SK-N-SH treated with all-trans-retinoic acid at 6 μM for 48 hours (cell line): ENCODE measurements around the gene APRT.

Source experiments
- ARNTL ChIP-seq: fragments of 450-650 bp; formaldehyde crosslinking; IDR thresholded peaks from 2 replicates; pipeline ENCODE4 v1.5.0; 2020; ENCODE audit warnings: low read depth, mild to moderate bottlenecking, moderate library complexity, borderline replicate concordance
- OSR1 ChIP-seq: fragments of 250-450 bp; sonication (Bioruptor Pico); IDR thresholded peaks from 2 replicates; pipeline ENCODE4 v1.8.0; 2022; ENCODE audit warnings: moderate library complexity, mild to moderate bottlenecking, inconsistent platforms
- TOX ChIP-seq: fragments of 250-450 bp; sonication (Bioruptor Pico); IDR thresholded peaks from 2 replicates; pipeline ENCODE4 v1.8.0; 2021; ENCODE audit warnings: mild to moderate bottlenecking, moderate library complexity, borderline replicate concordance
- ZFP3 ChIP-seq: fragments of 250-450 bp; sonication (Bioruptor Pico); IDR thresholded peaks from 2 replicates; pipeline ENCODE4 v1.5.0; 2020; ENCODE audit warnings: mild to moderate bottlenecking, moderate library complexity
- ZFP30 ChIP-seq: fragments of 450-650 bp; formaldehyde crosslinking; IDR thresholded peaks from 2 replicates; pipeline ENCODE4 v1.5.0; 2022; ENCODE audit warnings: mild to moderate bottlenecking, moderate library complexity
- ZNF8 ChIP-seq: fragments of 450-650 bp; formaldehyde crosslinking; IDR thresholded peaks from 2 replicates; pipeline ENCODE4 v1.5.0; 2020; ENCODE audit warnings: mild to moderate bottlenecking, moderate library complexity
- TF ChIP-seq, protein P1 (sequence below): fragments of 250-450 bp; sonication (Bioruptor Pico); IDR thresholded peaks from 2 replicates; pipeline ENCODE4 v1.5.1; 2020; ENCODE audit warnings: low read depth, mild to moderate bottlenecking, moderate library complexity
- TF ChIP-seq, protein P2 (sequence below): fragments of 250-450 bp; sonication (Bioruptor Pico); IDR thresholded peaks from 2 replicates; pipeline ENCODE4 v1.8.0; 2020; ENCODE audit warnings: mild to moderate bottlenecking, moderate library complexity, borderline replicate concordance
- TF ChIP-seq, protein P3 (sequence below): fragments of 250-450 bp; sonication (Bioruptor Pico); IDR thresholded peaks from 2 replicates; pipeline ENCODE4 v1.5.1; 2021; ENCODE audit warnings: mild to moderate bottlenecking, moderate library complexity

DNA sequence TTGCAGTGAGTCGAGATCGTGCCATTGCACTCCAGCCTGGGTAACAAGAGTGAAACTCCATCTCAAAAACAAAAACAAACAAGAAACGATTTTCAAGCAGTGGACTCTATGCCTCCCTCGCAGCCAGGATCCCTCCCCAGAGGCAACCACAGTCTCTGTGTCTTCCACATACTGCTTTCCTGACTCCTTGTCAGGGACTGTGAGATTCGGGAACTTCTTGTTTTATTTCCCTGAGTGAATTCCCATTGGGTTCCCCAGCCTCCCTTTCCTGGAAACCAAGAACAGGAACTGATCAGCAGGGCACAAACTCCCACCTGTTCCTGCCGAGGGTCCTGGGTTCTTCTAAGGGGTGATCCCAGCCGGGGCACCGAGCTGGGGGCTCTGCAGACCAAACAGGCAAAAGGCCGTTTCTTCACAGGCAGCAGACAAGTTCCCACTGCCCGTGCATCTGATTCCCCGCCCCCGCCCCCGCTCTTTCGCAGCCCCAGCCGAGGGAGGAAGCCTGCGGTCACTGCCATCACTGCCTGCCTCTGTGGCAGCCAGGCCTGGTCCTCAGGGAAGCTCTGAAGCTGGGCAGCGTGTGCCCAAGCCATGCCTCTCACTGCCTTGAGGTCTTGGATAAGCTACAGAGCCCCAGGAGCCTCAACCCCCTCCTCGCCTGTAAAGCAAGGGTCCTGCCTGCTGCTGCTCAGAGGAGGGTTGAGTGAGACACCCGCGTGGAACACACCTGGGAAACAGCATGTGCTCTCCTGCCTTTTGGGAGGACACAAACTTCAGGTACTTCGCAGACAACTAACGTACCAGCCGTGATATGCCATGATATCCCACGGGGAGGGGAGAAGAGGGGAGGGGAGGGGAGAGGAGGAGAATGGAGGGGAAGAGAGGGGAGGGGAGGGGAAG is 21.2 kb downstream of the APRT start:
- TF ChIP-seq ZNF8 (no peak), ZFP30 (no peak), OSR1 (CRISPR knock-in tag) (no peak), TOX (no peak), ARNTL (no peak), ZFP3 (no peak)
- TF ChIP-seq, protein P1, sequence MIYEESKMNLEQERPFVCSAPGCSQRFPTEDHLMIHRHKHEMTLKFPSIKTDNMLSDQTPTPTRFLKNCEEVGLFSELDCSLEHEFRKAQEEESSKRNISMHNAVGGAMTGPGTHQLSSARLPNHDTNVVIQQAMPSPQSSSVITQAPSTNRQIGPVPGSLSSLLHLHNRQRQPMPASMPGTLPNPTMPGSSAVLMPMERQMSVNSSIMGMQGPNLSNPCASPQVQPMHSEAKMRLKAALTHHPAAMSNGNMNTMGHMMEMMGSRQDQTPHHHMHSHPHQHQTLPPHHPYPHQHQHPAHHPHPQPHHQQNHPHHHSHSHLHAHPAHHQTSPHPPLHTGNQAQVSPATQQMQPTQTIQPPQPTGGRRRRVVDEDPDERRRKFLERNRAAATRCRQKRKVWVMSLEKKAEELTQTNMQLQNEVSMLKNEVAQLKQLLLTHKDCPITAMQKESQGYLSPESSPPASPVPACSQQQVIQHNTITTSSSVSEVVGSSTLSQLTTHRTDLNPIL (CRISPR knock-in tag) = no peak
- TF ChIP-seq, protein P2, sequence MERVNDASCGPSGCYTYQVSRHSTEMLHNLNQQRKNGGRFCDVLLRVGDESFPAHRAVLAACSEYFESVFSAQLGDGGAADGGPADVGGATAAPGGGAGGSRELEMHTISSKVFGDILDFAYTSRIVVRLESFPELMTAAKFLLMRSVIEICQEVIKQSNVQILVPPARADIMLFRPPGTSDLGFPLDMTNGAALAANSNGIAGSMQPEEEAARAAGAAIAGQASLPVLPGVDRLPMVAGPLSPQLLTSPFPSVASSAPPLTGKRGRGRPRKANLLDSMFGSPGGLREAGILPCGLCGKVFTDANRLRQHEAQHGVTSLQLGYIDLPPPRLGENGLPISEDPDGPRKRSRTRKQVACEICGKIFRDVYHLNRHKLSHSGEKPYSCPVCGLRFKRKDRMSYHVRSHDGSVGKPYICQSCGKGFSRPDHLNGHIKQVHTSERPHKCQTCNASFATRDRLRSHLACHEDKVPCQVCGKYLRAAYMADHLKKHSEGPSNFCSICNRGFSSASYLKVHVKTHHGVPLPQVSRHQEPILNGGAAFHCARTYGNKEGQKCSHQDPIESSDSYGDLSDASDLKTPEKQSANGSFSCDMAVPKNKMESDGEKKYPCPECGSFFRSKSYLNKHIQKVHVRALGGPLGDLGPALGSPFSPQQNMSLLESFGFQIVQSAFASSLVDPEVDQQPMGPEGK (CRISPR knock-in tag) = no peak
- TF ChIP-seq, protein P3, sequence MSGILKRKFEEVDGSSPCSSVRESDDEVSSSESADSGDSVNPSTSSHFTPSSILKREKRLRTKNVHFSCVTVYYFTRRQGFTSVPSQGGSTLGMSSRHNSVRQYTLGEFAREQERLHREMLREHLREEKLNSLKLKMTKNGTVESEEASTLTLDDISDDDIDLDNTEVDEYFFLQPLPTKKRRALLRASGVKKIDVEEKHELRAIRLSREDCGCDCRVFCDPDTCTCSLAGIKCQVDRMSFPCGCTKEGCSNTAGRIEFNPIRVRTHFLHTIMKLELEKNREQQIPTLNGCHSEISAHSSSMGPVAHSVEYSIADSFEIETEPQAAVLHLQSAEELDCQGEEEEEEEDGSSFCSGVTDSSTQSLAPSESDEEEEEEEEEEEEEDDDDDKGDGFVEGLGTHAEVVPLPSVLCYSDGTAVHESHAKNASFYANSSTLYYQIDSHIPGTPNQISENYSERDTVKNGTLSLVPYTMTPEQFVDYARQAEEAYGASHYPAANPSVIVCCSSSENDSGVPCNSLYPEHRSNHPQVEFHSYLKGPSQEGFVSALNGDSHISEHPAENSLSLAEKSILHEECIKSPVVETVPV = no peak
